K562 (cell line): ENCODE measurements around the gene GNGT2. TPM values are rescaled to one million over a fixed set of nuclear protein-coding genes. Genes with fewer than 3 reads are reported as not detected.

ENCODE experiments used
- BMI1 ChIP-seq: fragments of 150-350 bp; IDR thresholded peaks from 2 replicates; pipeline ENCODE4 v1.6.1; 2014; ENCODE audit warnings: low read length
- CCAR2 ChIP-seq: fragments of 200-400 bp; formaldehyde crosslinking; IDR thresholded peaks from 2 replicates; pipeline ENCODE4 v1.6.1; 2017; ENCODE audit warnings: mild to moderate bottlenecking, low read depth, low read length
- EP400 ChIP-seq: fragments of 450-650 bp; IDR thresholded peaks from 2 replicates; pipeline ENCODE4 v1.6.1; 2017; ENCODE audit warnings: antibody characterized with exemption, mild to moderate bottlenecking, moderate library complexity
- ETV1 ChIP-seq: fragments of 450-650 bp; conservative IDR thresholded peaks from 2 replicates; pipeline ENCODE4 v1.6.1; 2016; ENCODE audit warnings: missing genetic modification characterization, control low read depth, low read depth, missing compliant biosample characterization
- HMG20B ChIP-seq: fragments of 250-450 bp; sonication (Bioruptor Pico); IDR thresholded peaks from 2 replicates; pipeline ENCODE4 v1.5.0; 2021; ENCODE audit warnings: mild to moderate bottlenecking
- KAT2B ChIP-seq: IDR thresholded peaks from one replicate; pipeline ENCODE4 v1.6.1; 2012; ENCODE audit warnings: low read depth, mild to moderate bottlenecking, control low read depth, inconsistent platforms, low read length, moderate library complexity
- MAFK ChIP-seq: IDR thresholded peaks from 2 replicates; pipeline ENCODE4 v1.6.1; 2011; ENCODE audit warnings: low read length, improper control_type of control experiment
- MEIS2 ChIP-seq: fragments of 450-650 bp; IDR thresholded peaks from 2 replicates; pipeline ENCODE4 v1.6.1; 2014; ENCODE audit warnings: mild to moderate bottlenecking; ENCODE audit not compliant: partially characterized antibody
- SNIP1 ChIP-seq: fragments of 450-650 bp; IDR thresholded peaks from 2 replicates; pipeline ENCODE4 v1.7.1; 2017; ENCODE audit warnings: low read depth, mild to moderate bottlenecking
- TAF9B ChIP-seq: fragments of 450-650 bp; IDR thresholded peaks from 2 replicates; pipeline ENCODE4 v1.6.1; 2018; ENCODE audit warnings: mild to moderate bottlenecking; ENCODE audit not compliant: partially characterized antibody
- TOE1 ChIP-seq, 2 experiments: fragments of 450-650 bp in 1 of 2; sonication (generic) in 1 of 2; formaldehyde crosslinking in 1 of 2; IDR thresholded peaks; 2 replicates each; pipeline versions ENCODE4 v1.7.1 to v1.8.0; 2016 to 2022; ENCODE audit warnings: borderline replicate concordance in 2 of 2, mild to moderate bottlenecking in 2 of 2, antibody characterized with exemption in 1 of 2, inconsistent platforms in 1 of 2, low read depth in 1 of 2, missing genetic modification reagents in 1 of 2, moderate library complexity in 1 of 2
- ZNF436 ChIP-seq: fragments of 250-450, 450-650 bp; sonication (Bioruptor Pico); formaldehyde crosslinking; IDR thresholded peaks from 2 replicates; pipeline ENCODE4 v1.7.0; 2020; ENCODE audit warnings: mild to moderate bottlenecking
- ZNF766 ChIP-seq: fragments of 200-800 bp; sonication (Bioruptor generic); conservative IDR thresholded peaks from 2 replicates; pipeline ENCODE4 v1.6.1; 2016; ENCODE audit warnings: missing genetic modification characterization, missing compliant biosample characterization
- ZSCAN29 ChIP-seq: fragments of 450-650 bp; IDR thresholded peaks from 2 replicates; pipeline ENCODE4 v1.6.1; 2017
- polyA plus RNA-seq, 8 experiments: library from polyadenylated mRNA; depleted of rRNA in 4 of 8; stranded (reverse) in 5 of 8; unstranded in 3 of 8; fragments of >200 nt; fragmentation: Nextera tagmentation in 2 of 8; fragmentation: Illumina TruSeq in 1 of 8; extraction: Ambion mirVana in 2 of 8; extraction: Trizol in 1 of 8; gene quantifications; 2 replicates each; pipeline versions ENCODE4 v1.2.1 to v1.2.3, GENCODE V29; 2011 to 2014; ENCODE audit warnings: inconsistent platforms in 1 of 8, missing spikeins in 1 of 8
- total RNA-seq, 7 experiments: library from RNA; depleted of rRNA in 6 of 7; stranded (reverse); fragments of >200 nt in 6 of 7; fragmentation: Illumina TruSeq in 2 of 7; extraction: Trizol in 2 of 7; gene quantifications; 2 replicates each; pipeline versions ENCODE4 v1.2.1 to v1.2.3, GENCODE V29; 2011 to 2021; ENCODE audit warnings: low replicate concordance in 1 of 7
- TF ChIP-seq, protein P1 (sequence below): sonication (generic); formaldehyde crosslinking; IDR thresholded peaks from 2 replicates; pipeline ENCODE4 v1.8.1; 2023; ENCODE audit warnings: missing genetic modification reagents, mild to moderate bottlenecking, borderline replicate concordance
- TF ChIP-seq, protein P2 (sequence below): fragments of 250-450 bp; sonication (Bioruptor Pico); IDR thresholded peaks from 2 replicates; pipeline ENCODE4 v1.4.0; 2020
- TF ChIP-seq, protein P3 (sequence below), 2 experiments: IDR thresholded peaks in 1 of 2; conservative IDR thresholded peaks in 1 of 2; 2 replicates each; pipeline ENCODE4 v1.6.1; 2016; ENCODE audit warnings: low read depth in 2 of 2, mild to moderate bottlenecking in 1 of 2, missing compliant biosample characterization in 1 of 2, missing genetic modification characterization in 1 of 2, moderate library complexity in 1 of 2
- TF ChIP-seq, protein P4 (sequence below): fragments of 450-650 bp; IDR thresholded peaks from 2 replicates; pipeline ENCODE4 v1.6.1; 2016

The GNGT2 gene
- total and polyA plus RNA-seq, 9 of the 15 experiments (the other 6 are each of a cell fraction or from before 2014, with no cell fraction given): not detected

DNA sequence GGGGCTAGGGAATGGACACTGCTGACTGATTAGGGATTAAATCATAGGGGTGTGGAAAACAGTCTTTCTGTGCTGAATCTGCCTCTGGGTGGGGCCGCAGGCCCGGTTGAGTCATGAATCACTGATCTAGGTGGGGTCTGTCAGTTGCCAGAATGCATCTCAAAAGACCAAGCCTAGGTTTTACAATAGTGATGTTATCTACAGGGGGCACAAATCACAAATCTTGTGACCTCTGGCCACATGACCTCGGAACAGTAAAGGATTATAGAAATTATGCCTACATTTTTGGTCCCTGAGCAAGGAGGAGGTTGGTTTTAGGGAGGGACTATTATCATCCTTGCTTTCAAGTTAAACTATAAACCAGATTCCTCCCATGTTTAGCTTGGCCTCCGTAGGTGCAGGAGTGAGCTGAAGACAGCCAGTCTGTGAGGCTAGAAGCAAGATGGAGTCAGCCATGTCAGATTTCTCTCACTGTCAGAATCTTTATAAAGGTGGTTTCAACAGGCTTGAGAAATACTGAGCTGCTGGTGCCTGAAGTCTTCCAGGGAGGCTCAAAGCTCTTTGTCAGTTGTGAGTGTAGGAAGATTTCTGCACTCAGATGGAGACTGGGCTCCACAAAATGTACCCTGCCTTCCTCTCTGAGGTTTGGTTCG, 12.9 kb downstream of the GNGT2 start (continued):
- TF ChIP-seq, protein P1, sequence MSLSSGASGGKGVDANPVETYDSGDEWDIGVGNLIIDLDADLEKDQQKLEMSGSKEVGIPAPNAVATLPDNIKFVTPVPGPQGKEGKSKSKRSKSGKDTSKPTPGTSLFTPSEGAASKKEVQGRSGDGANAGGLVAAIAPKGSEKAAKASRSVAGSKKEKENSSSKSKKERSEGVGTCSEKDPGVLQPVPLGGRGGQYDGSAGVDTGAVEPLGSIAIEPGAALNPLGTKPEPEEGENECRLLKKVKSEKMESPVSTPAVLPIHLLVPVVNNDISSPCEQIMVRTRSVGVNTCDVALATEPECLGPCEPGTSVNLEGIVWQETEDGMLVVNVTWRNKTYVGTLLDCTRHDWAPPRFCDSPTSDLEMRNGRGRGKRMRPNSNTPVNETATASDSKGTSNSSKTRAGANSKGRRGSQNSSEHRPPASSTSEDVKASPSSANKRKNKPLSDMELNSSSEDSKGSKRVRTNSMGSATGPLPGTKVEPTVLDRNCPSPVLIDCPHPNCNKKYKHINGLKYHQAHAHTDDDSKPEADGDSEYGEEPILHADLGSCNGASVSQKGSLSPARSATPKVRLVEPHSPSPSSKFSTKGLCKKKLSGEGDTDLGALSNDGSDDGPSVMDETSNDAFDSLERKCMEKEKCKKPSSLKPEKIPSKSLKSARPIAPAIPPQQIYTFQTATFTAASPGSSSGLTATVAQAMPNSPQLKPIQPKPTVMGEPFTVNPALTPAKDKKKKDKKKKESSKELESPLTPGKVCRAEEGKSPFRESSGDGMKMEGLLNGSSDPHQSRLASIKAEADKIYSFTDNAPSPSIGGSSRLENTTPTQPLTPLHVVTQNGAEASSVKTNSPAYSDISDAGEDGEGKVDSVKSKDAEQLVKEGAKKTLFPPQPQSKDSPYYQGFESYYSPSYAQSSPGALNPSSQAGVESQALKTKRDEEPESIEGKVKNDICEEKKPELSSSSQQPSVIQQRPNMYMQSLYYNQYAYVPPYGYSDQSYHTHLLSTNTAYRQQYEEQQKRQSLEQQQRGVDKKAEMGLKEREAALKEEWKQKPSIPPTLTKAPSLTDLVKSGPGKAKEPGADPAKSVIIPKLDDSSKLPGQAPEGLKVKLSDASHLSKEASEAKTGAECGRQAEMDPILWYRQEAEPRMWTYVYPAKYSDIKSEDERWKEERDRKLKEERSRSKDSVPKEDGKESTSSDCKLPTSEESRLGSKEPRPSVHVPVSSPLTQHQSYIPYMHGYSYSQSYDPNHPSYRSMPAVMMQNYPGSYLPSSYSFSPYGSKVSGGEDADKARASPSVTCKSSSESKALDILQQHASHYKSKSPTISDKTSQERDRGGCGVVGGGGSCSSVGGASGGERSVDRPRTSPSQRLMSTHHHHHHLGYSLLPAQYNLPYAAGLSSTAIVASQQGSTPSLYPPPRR (CRISPR knock-in tag): no peak
- TF ChIP-seq KAT2B (no peak), ZNF436 (CRISPR knock-in tag) (no peak), TOE1 (IDR thresholded peaks at IDR 0.05; ENCODE audit: borderline replicate concordance) (no peak), TOE1 (CRISPR knock-in tag; IDR thresholded peaks at IDR 0.05; ENCODE audit: borderline replicate concordance, low read depth) (no peak), CCAR2 (no peak), TAF9B (no peak), ZNF766 (CRISPR knock-in tag) (peak; percentile 57; the same call in 1 of the 2 replicates), EP400 (no peak), MAFK (no peak), HMG20B (CRISPR knock-in tag) (no peak), MEIS2 (peak; percentile 36), ZSCAN29 (no peak), SNIP1 (no peak), ETV1 (0 out of 2 replicates have a peak, but pooled peaks have one; percentile 6), BMI1 (no peak)
- TF ChIP-seq, protein P2, sequence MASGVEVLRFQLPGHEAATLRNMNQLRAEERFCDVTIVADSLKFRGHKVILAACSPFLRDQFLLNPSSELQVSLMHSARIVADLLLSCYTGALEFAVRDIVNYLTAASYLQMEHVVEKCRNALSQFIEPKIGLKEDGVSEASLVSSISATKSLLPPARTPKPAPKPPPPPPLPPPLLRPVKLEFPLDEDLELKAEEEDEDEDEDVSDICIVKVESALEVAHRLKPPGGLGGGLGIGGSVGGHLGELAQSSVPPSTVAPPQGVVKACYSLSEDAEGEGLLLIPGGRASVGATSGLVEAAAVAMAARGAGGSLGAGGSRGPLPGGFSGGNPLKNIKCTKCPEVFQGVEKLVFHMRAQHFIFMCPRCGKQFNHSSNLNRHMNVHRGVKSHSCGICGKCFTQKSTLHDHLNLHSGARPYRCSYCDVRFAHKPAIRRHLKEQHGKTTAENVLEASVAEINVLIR: no peak
- TF ChIP-seq, protein P3, sequence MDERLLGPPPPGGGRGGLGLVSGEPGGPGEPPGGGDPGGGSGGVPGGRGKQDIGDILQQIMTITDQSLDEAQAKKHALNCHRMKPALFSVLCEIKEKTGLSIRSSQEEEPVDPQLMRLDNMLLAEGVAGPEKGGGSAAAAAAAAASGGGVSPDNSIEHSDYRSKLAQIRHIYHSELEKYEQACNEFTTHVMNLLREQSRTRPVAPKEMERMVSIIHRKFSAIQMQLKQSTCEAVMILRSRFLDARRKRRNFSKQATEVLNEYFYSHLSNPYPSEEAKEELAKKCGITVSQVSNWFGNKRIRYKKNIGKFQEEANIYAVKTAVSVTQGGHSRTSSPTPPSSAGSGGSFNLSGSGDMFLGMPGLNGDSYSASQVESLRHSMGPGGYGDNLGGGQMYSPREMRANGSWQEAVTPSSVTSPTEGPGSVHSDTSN (CRISPR knock-in tag; IDR thresholded peaks at IDR 0.05; ENCODE audit: low read depth): no peak
- TF ChIP-seq, protein P3 (tag; conservative IDR thresholded peaks at IDR 0.05; ENCODE audit: low read depth): 0 out of 2 replicates have a peak, but pooled peaks have one; percentile 6
- TF ChIP-seq, protein P4, sequence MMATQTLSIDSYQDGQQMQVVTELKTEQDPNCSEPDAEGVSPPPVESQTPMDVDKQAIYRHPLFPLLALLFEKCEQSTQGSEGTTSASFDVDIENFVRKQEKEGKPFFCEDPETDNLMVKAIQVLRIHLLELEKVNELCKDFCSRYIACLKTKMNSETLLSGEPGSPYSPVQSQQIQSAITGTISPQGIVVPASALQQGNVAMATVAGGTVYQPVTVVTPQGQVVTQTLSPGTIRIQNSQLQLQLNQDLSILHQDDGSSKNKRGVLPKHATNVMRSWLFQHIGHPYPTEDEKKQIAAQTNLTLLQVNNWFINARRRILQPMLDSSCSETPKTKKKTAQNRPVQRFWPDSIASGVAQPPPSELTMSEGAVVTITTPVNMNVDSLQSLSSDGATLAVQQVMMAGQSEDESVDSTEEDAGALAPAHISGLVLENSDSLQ: 0 out of 2 replicates have a peak, but pooled peaks have one; percentile 15
